Cardiac fibroblast (primary cell): ENCODE results near the gene LRRC70.
"Not testable (repeated sequence)": the region's sequence is repeated elsewhere in the genome, so short reads cannot be mapped to it uniquely, and the experiment has no call there.

Source experiments
- DNase-seq, 2 donors: peaks; one replicate each; pipeline versions ENCODE4 v3.0.0 to v3.0.0-alpha.2; 2010; ENCODE audit warnings: low read depth in 2 of 2
- H3K4me3 ChIP-seq, 2 donors: replicated peaks in 1 of 2; 1 replicate in 1 of 2; 2 replicates in 1 of 2; pipeline ENCODE4 v1.5.1; 2011; ENCODE audit warnings: low read depth in 2 of 2, low read length in 2 of 2, mild to moderate bottlenecking in 2 of 2, moderate library complexity in 1 of 2
- TF ChIP-seq, protein P1 (sequence below): IDR thresholded peaks from one replicate; pipeline ENCODE4 v1.5.1; 2011; ENCODE audit warnings: low read depth, mild to moderate bottlenecking, low read length, inconsistent platforms

Gene LRRC70

DNA sequence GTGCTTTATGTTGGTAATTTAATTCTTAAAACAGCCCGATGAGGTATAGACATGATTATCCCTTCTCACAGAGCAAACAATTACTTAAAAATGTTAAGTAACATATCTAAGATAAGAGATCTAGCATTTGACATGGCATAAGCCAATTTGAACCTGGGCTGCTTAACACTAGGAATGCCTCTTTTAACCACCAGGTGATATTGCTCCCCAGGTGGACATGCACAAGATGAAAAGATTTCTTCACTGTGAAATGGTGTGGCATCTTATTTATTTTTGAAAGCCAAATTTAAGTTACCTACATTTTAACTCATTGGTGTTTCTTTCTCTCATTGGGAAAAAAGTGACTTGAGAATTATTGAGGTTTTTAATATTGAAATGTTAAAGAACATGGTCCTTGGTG, 15.8 kb upstream of the LRRC70 start:
- TF ChIP-seq, protein P1, sequence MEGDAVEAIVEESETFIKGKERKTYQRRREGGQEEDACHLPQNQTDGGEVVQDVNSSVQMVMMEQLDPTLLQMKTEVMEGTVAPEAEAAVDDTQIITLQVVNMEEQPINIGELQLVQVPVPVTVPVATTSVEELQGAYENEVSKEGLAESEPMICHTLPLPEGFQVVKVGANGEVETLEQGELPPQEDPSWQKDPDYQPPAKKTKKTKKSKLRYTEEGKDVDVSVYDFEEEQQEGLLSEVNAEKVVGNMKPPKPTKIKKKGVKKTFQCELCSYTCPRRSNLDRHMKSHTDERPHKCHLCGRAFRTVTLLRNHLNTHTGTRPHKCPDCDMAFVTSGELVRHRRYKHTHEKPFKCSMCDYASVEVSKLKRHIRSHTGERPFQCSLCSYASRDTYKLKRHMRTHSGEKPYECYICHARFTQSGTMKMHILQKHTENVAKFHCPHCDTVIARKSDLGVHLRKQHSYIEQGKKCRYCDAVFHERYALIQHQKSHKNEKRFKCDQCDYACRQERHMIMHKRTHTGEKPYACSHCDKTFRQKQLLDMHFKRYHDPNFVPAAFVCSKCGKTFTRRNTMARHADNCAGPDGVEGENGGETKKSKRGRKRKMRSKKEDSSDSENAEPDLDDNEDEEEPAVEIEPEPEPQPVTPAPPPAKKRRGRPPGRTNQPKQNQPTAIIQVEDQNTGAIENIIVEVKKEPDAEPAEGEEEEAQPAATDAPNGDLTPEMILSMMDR, result no peak
- no peak for DNase-seq
- H3K4me3 ChIP-seq, result no peak overlapping the region

DNA sequence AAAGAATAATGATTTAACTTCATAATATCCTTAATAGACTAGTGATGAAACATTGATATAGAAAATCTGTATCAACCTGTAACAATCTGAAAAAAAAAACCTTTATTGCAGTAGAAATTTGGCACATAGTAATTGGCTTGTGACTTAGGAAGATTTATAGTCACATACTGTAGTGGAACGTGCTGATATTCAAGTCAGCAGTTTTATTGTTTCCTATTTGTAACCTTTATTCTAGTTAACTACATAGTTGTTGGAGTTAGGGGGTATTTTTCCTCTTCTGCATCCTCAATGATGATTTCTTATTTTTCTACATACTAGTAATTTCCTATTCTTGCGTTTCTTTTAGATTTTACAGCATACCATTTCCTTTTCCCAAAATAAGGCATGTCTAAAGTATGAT, 14.5 kb upstream of the LRRC70 start:
- H3K4me3 ChIP-seq, result no peak overlapping the region
- no peak for DNase-seq
- TF ChIP-seq, protein P1, result no peak

DNA sequence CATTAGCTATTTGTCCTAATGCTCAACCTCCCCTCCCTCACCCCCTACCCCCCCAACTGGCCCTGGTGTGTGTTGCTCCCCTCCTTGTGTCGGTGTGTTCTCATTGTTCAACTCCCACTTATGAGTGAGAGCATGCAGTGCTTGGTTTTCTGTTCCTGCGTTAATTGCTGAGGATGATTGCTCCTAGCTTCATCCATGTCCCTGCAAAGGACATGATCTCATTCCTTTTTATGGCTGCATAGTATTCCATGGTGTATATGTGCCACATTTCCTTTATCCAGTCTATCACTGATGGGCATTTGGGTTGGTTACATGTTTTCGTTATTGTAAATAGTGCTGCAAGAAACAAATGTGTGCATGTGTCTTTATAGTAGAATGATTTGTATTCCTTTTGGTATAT, 12.9 kb upstream of the LRRC70 start:
- DNase-seq, H3K4me3 ChIP-seq: not testable (repeated sequence)

DNA sequence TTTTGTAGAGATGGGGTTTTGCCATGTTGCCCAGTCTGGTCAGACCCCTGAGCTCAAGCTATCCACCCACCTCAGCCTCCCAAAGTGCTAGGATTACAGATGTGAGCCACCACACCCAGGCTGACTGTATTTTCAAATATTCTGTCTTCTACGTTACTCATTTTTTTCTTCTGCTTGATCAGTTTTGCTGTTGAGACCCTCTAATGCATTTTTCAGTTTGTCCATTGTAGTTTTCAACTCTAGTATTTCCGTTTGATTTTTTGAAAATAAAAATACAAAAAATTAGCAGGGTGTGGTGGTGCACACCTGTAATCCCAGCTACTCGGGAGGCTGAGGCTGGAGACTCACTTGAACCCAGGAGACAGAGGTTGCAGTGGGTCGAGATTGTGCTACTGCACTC, 10.5 kb upstream of the LRRC70 start:
- TF ChIP-seq, protein P1, result no peak
- no peak for DNase-seq
- H3K4me3 ChIP-seq, result no peak overlapping the region

DNA sequence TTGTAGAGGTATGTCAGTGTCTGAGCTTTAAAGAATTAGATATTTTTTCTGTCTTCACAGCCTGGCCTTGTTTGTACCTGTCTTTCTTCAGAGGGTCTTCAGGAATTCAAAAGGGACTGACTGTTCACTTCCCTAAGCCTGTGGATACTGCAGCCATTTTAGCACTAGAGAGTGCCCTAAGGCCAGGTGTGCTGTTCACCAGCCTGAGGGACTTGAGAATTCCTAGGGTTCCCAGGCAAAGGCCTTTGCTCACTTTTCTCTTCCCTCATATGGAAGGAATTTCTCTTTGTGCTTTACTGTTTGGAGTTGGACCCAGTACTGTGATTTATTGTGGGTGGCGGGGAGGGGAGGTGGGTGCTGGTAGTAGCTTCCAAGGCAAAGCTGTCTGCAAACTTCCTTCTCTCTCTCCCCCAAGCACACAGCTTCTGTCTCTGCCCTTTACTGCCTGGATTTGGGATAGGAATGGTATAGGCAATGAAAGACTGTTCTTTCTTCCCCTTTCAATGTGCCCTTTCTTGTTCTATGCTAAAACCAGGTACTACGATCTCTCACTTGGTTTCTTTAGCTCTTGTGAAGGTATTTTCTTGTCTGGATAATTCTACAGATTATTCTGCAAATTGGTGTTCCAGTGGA, 9.7 kb upstream of the LRRC70 start:
- TF ChIP-seq, protein P1, result no peak
- no peak overlapping the region for H3K4me3 ChIP-seq
- DNase-seq, result no peak

DNA sequence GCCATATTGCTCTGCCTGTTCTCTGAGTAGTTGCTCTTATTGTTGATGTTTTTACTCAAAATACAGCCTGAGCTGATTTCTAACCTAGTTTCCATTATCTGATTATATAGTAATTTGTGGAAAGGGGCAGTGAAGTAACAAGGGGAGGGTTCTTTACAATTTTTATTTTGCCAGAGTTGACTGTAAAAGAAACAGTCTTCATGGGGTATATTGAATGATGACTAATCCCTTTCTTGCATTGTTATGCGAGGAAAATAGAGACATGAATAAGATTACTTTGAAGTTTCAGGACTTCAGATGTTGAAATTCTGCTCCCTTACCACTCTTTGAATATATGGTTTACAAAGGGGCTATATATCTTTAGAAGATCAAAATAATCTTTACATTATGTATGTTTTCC, 9.1 kb upstream of the LRRC70 start:
- TF ChIP-seq, protein P1, result no peak
- DNase-seq, result peak; percentile 31 to 47
- H3K4me3 ChIP-seq, result no peak overlapping the region

DNA sequence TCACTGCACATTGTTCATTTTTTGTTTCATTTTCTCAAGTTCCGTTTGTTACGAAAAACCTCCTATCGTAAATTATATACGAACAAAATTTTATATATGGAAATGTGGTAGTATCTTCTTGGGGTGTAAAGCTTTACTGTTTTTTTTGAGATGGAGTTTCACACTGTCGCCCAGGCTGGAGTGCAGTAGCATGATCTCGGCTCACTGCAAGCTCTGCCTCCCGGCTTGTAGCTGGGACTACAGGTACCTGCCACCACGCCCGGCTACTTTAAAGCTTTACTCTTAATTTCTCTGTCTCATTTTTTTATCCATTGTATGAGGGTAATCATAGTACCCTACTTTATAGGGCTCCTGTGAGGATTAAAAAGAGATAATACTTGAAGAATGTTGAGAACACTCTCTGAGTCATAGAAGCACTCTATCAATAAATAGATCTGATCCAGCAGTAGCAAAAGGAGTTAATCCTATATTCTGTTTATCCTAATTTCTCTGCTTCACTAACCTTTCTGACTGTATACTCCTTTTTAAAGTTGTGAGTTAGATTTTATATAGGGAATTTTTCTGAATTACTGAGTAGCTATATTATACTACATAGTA, 5.6 kb upstream of the LRRC70 start:
- no peak overlapping the region for H3K4me3 ChIP-seq
- TF ChIP-seq, protein P1, result no peak
- DNase-seq, result no peak
